GM12892 (cell line): ENCODE data around the gene SCYGR8.

Experiments used
- POLR2A ChIP-seq: IDR thresholded peaks from 2 replicates; pipeline ENCODE4 v1.6.1; 2011; ENCODE audit warnings: low read depth, low read length, control low read depth
- POLR2AphosphoS5 ChIP-seq: IDR thresholded peaks from 2 replicates; pipeline ENCODE4 v1.6.1; 2011; ENCODE audit warnings: low read depth, low read length, control low read depth
- TAF1 ChIP-seq: IDR thresholded peaks from 2 replicates; pipeline ENCODE4 v1.6.1; 2011; ENCODE audit warnings: low read depth, mild to moderate bottlenecking, control low read depth, low read length, borderline replicate concordance

GRCh38 chr2:227703961-227704360 is 41.7 kb upstream of the SCYGR8 start:
- TF ChIP-seq POLR2AphosphoS5: no peak
- no peak for TF ChIP-seq POLR2A
- TF ChIP-seq TAF1: no peak
